GF-D8 (cell line): ENCODE measurements around the gene UQCC3.
A peak's percentile ranks its signal among the peaks of the same experiment; 100 is the strongest.
"Not testable (repeated sequence)": the region's sequence is repeated elsewhere in the genome, so short reads cannot be mapped to it uniquely, and the experiment has no call there.

Experiments used
- DNase-seq: peaks from one replicate; lab custom pipeline; 2025; lab: John Stamatoyannopoulos, UW

Gene UQCC3

GRCh38 chr11:62671608-62672389 is at the start of gene UQCC3, which contains the start of gene LBHD1:
Gene UQCC3, plus strand, starts transcription at chr11:62671673. Its CDS starts 73 bp downstream, at chr11:62671746.
Gene LBHD1, minus strand, starts transcription at chr11:62672267. Its CDS starts 2,236 bp downstream, at chr11:62670031.
- DNase-seq = peak; percentile 60

GRCh38 chr11:62622476-62623089 is 48.9 kb upstream of the UQCC3 start:
- DNase-seq = no peak

GRCh38 chr11:62627713-62628112 is 43.8 kb upstream of the UQCC3 start:
- no peak for DNase-seq

GRCh38 chr11:62632492-62632891 is 39.0 kb upstream of the UQCC3 start:
- no peak for DNase-seq

GRCh38 chr11:62644220-62644619 is 27.3 kb upstream of the UQCC3 start:
- DNase-seq = no peak

- DNase-seq = no peak
These were observed 25.9 kb upstream of the UQCC3 start for GRCh38 chr11:62645671-62645945.

GRCh38 chr11:62645946-62646824 is 25.3 kb upstream of the UQCC3 start, which contains the start of gene GANAB:
Gene GANAB, minus strand, starts transcription at chr11:62646613. Its CDS starts 14 bp downstream, at chr11:62646599.
- DNase-seq = peak; percentile 87

- DNase-seq = no peak
These were observed 24.5 kb upstream of the UQCC3 start for GRCh38 chr11:62646825-62647608.

GRCh38 chr11:62647609-62648005 is 23.9 kb upstream of the UQCC3 start:
- DNase-seq = no peak

GRCh38 chr11:62648185-62648966 is 23.1 kb upstream of the UQCC3 start:
- no peak for DNase-seq

- DNase-seq = no peak
These were observed 22.5 kb upstream of the UQCC3 start for GRCh38 chr11:62648967-62649364.

- no peak for DNase-seq
These were observed 22.0 kb upstream of the UQCC3 start for GRCh38 chr11:62649486-62649885.

- not testable (repeated sequence) for DNase-seq
These were observed 21.2 kb upstream of the UQCC3 start for GRCh38 chr11:62650283-62650682.

- DNase-seq = no peak
These were observed 19.1 kb upstream of the UQCC3 start for GRCh38 chr11:62652161-62653006.

GRCh38 chr11:62654297-62654696 is 17.2 kb upstream of the UQCC3 start:
- DNase-seq = no peak

- DNase-seq = no peak
These were observed 14.6 kb upstream of the UQCC3 start for GRCh38 chr11:62656796-62657429.

GRCh38 chr11:62664405-62665074 is 6.9 kb upstream of the UQCC3 start:
- no peak for DNase-seq

- peak; percentile 78 for DNase-seq
These were observed 6.3 kb upstream of the UQCC3 start, which contains the start of the genes C11orf98 and CSKMT for GRCh38 chr11:62665075-62665598. Gene C11orf98, minus strand, starts transcription at chr11:62665210. Its CDS starts 41 bp downstream, at chr11:62665169. Gene CSKMT, plus strand, starts transcription at chr11:62665312. Its CDS starts 568 bp downstream, at chr11:62665880.
